GM18873 (cell line): ENCODE measurements around the gene NOC4L.
"Not testable (repeated sequence)": the region's sequence is repeated elsewhere in the genome, so short reads cannot be mapped to it uniquely, and the experiment has no call there.

Experiments
- ATAC-seq: cut with Tn5 transposase; IDR thresholded peaks from one replicate; pipeline ENCODE4 v1.9.1; 2021; ENCODE audit warnings: mild to moderate bottlenecking, moderate library complexity, moderate number of reproducible peaks; ENCODE audit not compliant: unreplicated experiment, low FRiP score

Gene NOC4L

DNA sequence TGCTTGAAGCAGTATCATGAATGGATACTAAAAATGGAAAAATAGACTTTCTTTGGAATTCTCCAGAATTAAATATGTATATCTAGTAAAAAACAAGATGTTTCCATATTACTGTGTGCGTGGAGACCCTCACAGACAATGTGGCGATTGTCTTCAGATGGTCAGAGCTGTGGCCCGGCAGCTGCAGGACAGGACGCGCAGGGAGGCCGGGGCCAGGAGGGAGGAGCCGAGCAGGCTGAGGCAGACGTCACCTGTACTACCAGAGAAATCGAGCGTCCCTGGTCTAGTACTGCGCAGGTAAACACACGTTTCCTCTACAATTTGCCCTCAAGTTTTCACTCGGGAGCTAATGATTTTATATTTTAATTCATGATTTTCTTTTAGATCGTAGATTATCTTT lies 23.0 kb upstream of the NOC4L start:
- ATAC-seq, result no peak

DNA sequence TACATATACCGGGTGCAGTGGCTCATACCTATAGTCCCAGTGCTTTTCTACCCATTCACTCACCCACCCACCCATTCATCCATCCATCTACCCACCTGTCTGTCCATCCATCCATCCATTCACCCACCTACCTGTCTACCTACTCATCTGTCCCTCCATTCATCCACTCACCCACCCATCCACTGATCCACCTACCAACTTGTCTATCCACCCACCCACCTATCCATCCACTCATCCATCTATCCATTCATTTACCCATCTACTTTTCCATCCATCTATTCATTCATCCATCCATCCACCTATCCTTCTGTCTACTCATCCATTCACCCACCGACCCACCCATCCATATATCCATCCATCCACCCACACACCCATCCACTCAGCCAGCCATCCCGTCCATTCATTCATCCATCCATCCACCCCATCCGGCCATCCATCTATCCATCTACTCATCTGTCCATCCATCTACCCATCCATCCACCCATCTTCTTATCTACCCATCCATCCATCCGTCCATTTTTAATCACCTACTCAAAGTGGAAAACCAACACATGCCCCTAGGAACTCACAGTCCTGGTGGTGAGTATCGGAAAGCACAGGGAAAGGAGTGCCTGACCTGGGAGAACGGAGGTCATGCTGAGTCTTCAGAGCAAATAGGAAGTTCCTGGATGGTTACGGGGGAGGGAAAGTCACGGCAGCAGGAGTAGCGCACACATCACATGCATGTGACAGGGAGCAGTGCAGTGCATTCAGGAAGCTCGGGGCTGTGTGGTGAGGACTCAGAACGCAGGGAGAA lies 20.1 kb upstream of the NOC4L start:
- ATAC-seq, result no peak

DNA sequence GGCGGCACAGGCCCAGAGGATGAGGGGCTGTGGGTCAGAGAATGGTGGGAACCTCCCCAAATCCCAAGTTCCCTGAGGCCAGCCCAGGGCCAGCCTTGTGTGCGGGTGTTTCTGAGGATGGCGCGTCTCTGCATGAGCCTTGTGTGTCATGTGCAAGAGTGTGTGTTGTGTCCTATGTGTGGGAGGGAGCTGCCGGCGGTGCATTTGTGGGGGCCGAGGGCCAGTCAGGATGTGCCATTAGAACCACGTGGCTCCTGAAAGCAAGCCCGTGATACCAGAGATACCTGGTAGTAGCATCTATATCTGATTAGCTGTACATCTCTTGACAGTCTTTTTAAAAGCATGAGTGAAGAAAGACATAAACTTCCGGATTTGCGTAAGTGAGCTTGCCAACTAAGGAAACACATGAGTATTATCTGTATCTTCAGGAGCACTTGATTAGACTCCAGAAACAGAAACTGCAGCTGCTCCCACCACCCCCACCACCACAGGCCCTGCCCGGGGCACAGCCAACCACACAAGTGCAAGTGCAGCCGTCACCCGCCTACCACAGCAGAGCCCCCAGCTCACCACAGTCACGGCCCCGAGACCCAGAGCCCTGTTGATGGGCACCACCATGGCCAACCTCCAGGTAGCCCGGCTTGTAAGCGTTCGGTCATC lies 19.4 kb upstream of the NOC4L start:
- ATAC-seq, result no peak

DNA sequence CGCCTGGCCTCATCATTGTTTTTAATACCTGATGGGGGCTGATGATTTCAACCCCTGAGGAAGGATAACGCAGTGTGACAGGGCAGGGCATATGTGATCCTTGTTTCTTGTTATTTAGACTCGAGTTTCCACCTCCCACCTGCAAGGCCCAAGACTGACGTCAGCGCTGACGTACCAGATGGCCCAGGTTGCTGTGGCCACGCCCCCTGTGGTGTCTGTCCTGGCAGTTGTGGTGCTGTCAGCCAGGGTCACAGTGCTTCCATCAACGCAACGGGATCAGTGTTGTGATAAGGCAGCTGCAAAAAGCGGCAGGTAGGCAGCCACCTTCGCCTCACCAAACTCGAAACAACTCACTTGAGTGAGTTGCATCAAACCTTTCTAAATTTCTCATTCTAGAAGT lies 18.5 kb upstream of the NOC4L start:
- ATAC-seq, result no peak

DNA sequence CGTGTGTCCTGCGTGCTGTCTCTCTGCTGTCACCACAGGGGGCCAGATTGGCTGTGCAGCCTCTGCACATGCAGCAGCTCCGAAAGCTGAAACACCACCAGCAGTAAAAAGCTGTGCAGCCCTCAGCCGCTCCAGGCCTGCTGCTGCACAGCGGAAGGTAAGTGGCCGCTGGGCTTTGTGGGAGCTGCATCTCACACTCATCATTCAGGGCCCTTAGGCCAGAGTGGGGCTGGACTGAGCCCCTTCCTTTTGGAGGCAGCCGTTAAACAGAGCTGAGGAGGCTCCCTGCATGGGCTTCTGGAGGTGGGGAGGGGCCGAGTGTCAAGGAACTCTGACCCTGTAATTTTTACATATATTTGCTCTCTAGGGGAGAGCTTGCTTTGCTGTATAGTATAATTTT lies 17.2 kb upstream of the NOC4L start:
- ATAC-seq, result no peak

DNA sequence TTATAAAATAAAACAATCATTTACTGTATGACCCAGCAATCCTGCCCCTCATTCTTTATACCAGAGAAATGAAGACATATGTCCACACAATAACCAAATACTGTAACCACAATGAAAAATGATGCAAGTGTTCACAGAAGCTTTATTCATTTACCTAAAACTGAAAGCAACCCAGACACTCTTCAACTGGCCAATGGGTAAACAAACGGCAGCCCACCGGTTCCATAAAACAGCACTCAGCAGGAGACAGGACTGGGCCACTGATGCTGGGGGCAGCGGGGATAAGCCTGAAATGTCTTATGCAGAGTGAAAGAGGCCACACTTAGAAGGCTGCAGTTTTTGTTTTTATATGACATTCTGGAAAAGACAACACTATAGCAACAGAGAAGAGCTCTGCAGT lies 15.2 kb upstream of the NOC4L start:
- no peak for ATAC-seq

DNA sequence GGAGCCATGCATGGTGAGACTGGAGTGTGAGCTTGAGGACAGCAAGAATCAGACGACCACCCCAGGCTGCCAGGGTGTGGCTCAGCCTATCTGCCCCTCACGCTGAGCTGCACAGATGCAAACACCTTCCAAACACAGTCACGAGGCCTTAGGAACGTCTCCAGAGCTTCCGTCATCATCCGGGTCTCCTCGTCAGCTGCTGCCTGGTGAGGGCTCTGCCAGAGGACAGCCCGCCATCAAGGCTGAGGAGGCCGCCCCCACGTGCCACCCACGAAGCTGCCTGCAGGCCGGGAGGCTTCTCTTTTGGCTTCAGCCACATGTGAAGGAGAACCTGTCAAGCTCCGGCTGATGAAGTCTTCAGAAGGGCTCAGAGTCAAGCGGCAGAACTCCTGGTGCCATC lies 13.6 kb upstream of the NOC4L start:
- ATAC-seq, result no peak

DNA sequence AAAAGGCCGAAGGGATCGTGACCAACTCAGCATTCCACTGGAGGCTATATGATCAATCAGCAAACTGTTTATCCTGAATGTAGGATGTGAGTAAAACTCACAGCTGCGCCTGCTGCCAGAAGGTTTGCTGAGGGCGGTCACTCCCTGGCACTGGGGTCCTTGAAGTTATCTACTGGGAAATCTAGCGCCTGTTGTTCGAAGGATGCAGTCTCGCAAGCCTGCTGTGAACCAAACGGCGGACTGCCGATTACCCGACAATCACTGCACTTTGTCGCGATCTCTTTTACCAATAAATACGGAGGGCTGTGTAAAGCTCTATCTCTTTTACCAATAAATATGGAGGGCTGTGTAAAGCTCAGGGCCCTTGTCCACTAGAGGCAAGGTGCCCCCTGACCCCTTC lies 13.0 kb upstream of the NOC4L start:
- ATAC-seq, result no peak

DNA sequence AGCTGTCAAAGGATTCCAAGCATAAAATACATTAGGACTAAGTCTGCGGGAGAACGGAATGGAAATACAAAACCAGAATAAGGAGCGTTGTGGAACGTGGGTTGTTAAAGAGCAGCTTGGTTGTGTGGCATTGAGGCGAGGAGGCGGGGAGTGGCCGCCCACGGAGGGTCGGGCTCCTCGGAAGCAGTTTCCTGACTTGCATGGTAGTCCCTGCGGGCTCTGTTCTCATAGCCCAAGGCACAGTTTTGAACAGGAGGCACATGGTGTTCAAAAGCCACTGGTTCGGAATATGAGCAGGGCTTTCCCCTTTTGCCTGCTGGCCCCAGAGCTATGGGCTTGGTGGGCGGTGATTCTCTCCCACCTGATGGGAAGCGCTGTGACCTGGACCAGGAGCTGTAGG lies 12.3 kb upstream of the NOC4L start:
- no peak for ATAC-seq

DNA sequence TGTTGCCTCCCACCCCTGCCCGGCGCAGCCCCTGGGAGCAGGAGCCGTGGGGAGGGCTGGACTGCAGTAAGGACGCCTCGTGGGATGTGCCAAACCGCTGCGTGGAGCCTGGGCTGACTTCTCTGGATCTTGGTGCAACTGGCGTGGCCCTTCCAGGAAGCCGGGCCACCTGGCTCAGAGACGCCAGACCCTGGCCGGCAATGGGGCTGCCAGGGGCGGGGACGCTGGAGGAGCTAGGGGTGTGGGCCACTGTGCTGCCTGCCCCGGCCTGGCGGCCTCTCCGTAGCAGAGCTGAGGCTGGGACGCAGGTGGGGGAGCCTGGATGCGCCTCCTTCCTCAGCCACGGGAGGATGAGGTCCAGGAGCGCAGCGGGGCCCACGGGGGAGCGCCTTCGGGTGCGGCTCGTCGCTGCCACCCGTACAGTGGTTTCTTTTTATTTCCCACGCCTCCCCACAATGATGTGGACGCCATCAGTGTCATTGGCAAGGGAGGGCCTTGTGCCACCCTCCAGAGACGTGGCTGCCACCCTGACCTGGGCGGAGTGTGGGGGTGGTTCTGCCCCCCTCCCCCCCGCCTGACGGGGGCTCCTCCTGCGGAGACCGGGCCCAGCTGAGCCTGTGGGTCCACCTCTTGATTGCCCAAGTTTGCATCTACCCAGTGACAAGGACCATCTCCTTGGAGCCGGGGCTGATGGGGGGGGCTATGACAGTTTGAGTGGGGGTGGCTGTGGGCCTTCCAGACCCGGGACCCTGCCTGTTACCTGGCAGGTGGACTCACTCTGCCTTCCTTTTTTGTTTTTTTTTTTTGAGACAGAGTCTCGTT lies 11.4 kb upstream of the NOC4L start:
- no peak for ATAC-seq

DNA sequence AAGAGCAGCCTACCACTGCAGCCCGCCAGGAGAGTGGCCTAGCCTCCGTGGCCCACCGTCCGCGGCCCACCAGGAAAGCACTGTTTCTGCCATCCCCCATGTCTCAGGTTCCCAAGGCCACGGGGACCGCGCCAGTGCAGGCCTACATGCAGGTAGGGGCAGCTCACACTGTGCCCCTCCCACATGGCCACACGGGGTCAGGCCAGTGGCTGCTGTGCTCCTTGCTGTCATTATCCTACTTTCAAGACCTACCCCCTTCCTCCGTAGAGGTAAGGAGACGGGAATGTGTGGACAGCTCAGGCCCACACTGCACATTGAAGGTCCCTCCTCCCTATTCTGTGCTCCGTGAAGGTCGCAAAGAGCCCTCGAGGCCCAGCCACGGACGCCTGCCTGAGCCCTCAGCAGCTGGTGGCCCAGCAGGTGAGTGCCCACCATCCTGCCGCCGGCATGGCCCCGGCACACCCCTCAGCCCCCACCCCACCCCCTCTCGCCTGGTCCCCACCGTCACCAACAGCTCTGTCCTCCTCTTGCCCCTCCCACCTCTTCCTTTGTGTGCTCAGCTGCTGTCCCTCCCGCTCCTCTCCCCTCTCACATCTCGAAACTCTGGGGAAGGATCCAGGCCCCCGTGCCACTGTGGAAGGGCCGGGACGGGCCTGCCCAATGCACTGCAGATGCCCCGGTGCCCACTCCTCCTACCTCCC lies 10.2 kb upstream of the NOC4L start:
- no peak for ATAC-seq

DNA sequence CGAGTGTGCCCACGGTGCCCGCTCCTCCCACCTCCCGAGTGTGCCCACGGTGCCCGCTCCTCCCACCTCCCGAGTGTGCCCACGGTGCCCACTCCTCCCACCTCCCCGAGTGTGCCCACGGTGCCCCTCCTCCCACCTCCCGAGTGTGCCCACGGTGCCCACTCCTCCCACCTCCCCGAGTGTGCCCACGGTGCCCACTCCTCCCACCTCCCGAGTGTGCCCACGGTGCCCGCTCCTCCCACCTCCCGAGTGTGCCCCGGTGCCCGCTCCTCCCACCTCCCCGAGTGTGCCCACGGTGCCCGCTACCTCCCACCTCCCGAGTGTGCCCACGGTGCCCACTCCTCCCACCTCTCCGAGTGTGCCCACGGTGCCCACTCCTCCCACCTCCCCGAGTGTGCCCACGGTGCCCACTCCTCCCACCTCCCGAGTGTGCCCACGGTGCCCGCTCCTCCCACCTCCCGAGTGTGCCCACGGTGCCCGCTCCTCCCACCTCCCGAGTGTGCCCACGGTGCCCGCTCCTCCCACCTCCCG lies 9.5 kb upstream of the NOC4L start:
- not testable (repeated sequence) for ATAC-seq

DNA sequence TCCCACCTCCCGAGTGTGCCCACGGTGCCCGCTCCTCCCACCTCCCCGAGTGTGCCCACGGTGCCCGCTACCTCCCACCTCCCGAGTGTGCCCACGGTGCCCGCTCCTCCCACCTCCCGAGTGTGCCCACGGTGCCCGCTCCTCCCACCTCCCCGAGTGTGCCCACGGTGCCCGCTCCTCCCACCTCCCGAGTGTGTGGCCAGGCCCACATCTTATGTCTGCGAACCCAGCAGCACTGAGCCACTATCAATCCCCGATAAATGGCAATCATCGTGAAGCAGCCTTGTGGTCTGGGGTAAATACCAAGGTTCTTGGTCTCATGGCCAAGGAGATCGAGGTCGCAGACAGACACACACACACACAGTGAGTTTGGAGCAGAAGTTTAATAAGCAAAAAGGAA lies 8.0 kb upstream of the NOC4L start:
- not testable (repeated sequence) for ATAC-seq

DNA sequence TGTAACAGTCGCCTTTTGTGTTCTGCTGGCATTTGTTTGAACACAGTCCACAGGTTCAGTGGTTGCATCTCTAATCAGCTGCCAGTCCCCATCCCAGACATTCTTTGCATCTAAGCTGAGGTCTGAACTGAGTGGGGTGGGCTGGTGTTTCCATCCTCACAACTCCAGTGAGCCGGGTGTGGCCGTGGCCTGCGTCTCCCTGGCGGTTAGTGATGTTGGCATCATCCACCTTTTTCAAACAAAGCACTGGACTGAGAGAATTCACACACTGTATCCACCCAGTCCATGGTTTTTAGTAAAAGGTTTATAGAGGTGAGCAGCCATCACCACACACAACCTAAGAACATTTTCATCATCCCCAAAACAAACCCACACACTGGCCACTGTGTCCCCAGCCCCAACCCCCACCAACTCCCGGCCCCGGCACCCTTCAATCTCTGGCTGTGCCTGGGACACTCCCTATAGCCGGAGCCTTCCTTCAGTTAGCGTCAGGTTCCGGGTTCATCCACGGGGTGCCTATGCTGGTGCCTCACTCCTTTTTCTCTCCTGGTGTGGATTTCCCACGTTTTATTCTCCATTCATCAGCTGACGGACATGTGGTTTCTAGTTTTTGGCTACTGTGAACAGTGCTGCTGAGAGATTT lies 6.7 kb upstream of the NOC4L start:
- no peak for ATAC-seq

DNA sequence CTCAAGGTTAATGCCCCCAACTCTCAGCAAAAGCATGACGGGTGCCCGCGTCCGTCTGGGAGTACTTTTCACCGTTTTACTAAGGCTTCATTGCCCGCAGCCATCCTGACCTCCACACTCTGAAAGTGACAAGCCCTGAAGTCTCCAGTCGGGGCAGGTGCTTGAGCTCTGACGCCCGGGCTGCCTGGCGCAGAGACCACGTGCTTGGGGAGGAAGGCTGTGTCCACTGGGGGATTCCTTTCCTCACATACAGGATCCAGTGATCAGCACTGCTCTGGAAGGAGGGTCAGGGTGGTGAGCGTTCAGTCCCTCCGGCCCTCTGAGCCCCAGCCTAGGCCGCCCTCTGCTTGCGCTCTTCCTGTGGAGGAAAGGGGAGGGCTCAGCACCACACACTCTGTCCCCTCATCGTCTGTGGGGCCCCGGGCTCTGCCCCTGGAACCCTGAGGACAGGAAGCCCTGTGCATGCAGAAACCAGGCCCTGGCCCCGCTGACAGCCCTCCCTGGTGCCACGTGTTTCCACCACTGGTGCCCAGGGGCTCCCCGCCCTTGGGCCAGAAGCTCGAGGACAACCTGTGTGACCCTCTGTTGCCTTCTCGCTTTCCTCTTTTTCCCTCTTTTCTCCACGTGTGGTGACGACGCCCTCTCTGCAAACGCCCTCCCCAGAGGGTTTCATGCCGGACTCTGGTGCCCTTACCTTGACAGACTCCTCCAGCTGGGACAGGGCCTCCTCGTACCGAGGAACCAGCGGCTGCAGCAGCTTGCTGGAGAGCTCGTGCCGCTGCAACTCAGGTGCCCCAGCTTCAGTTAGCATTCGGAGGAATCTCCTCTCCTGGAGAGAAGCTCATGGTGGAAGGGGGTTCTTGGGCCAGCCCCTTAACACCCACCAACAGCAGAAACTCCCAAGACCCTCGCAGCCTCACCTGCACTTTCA lies 5.1 kb upstream of the NOC4L start:
- no peak for ATAC-seq

DNA sequence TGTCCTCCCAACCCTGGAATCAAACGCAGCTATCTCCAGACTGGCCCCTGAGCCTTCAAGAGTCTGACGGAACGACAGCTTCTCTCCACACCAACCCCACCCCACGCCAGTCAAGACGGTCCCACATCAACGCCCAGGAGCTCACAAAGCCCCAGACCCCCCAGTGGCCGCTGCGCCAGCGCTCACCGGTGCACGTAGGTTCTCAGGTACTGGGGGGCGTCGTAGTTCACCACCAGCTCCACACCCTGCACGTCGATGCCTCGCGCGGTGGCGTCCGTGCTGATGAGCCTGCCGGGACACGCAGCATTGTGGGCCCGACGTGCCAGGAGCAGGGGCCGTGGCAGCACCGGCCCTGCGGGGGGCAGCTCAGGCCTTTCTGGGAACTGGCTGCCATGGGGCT lies 4.3 kb upstream of the NOC4L start:
- no peak for ATAC-seq

DNA sequence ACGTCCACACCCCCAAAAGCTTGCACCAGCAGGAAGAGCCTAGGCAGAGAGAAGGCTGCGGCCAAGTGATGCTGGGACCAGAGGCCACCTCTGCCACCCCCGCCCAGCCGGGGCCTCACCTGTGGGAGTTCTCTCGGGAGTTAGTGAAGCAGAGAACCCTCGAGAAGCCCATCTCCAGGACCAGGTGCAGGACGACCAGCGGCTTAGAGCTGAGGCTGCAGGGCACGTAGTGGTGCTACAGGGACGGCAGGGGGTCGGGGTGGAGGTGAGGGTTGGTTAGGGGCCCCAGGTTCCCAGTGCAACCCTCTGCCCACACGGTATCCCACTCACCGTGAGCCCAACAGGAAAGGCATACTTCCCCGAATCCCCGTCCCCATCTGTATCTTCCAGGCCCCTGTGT lies 3.8 kb upstream of the NOC4L start:
- no peak for ATAC-seq

DNA sequence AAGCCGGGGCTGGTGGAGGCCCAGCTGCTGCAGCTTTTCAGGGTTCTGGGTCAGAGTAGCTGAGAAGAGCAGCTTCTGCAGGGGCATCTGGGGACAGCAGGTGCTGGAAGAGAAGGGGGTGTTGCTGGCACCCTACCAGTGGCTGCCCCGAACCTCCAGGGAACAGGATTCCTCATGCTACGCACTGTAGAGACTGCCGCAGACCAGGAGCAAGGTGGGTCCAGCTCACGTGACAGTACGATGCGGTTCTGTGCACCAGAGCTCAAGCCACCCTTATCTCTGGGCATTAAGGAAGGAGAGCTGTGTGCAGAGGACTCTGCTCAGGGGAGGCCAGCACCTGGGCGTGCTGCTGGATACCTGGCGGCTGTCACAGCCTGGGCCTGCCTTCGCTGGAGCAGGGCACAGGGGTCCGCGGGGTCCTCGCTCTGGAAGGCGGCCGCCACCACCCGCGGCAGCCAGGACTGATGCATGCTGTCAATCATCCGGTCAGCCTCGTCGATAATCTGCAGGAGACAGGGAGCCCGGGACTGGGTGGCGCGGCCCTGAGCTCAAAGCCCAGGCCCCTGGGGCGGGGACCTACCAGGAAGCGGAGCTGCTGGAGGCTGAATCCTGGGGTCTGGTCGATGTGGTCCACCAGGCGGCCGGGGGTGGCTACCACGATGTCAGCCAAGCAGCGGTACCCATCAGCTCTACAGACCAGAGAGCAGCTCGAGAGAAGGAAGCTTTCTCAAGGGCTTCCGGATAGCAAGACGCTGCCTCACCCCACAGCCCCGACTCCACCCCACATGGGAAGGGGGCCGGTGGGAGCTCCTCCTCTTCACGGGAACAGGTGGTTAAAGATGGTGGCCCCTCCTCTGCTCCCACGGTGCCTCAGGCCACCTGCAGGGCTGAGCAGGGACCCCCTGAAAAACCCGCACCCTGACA lies 3.1 kb upstream of the NOC4L start:
- no peak for ATAC-seq
